GM23338 (cell line): ENCODE results near the gene LY6G6D. TPM values are rescaled to one million over a fixed set of nuclear protein-coding genes. Genes with fewer than 3 reads are reported as not detected.

ENCODE experiments used
- ATAC-seq: fragments of 200-7000 bp; cut with Tn5 transposase; 3 replicates; pipeline ENCODE4 v1.9.1; 2020
- DNase-seq: peaks from one replicate; pipeline ENCODE4 v3.0.0-alpha.2; 2015; ENCODE audit warnings: low spot score
- H2AFZ ChIP-seq: fragments of 200-600 bp; sonication (generic); 2 replicates; pipeline ENCODE4 v1.8.0; 2016; ENCODE audit warnings: antibody characterized with exemption, mild to moderate bottlenecking, moderate library complexity
- H3F3A ChIP-seq: fragments of 200-600 bp; sonication (generic); replicated peaks from 2 replicates; pipeline ENCODE4 v1.8.0; 2017; ENCODE audit warnings: antibody characterized with exemption, mixed run types, low read depth
- H3K27ac ChIP-seq: fragments of 200-600 bp; sonication (generic); 2 replicates; pipeline ENCODE4 v1.6.1; 2016; ENCODE audit warnings: low read depth
- H3K27me3 ChIP-seq: fragments of 200-600 bp; sonication (generic); 2 replicates; pipeline ENCODE4 v1.8.0; 2016; ENCODE audit warnings: mild to moderate bottlenecking, mixed run types, moderate library complexity; ENCODE audit not compliant: insufficient read depth
- H3K36me3 ChIP-seq: fragments of 200-600 bp; sonication (generic); 2 replicates; pipeline ENCODE4 v1.8.0; 2016; ENCODE audit warnings: mild to moderate bottlenecking; ENCODE audit not compliant: insufficient read depth
- H3K4me1 ChIP-seq: fragments of 200-600 bp; sonication (generic); 2 replicates; pipeline ENCODE4 v1.8.0; 2016; ENCODE audit warnings: mild to moderate bottlenecking, moderate library complexity; ENCODE audit not compliant: insufficient read depth
- H3K4me2 ChIP-seq: fragments of 200-600 bp; sonication (generic); 2 replicates; pipeline ENCODE4 v1.7.1; 2017; ENCODE audit warnings: mixed run types
- H3K4me3 ChIP-seq: fragments of 200-600 bp; sonication (generic); 2 replicates; pipeline ENCODE4 v1.6.1; 2016; ENCODE audit warnings: mixed run types
- H3K79me2 ChIP-seq: fragments of 200-600 bp; sonication (generic); replicated peaks from 2 replicates; pipeline ENCODE4 v1.8.0; 2017; ENCODE audit warnings: mild to moderate bottlenecking; ENCODE audit not compliant: insufficient read depth
- H3K9me2 ChIP-seq: fragments of 200-600 bp; sonication (generic); 2 replicates; pipeline ENCODE4 v1.8.0; 2017; ENCODE audit not compliant: insufficient read depth
- H4K20me1 ChIP-seq: fragments of 200-600 bp; sonication (generic); replicated peaks from 2 replicates; pipeline ENCODE4 v1.8.0; 2017; ENCODE audit warnings: mild to moderate bottlenecking; ENCODE audit not compliant: insufficient read depth
- H3K27ac Mint-ChIP-seq: 2 replicates; pipeline ENCODE4 v1.8.0; 2020; ENCODE audit warnings: inconsistent platforms, mild to moderate bottlenecking, moderate library complexity, mixed read lengths
- H3K27me3 Mint-ChIP-seq: 3 replicates; pipeline ENCODE4 v1.8.0; 2022; ENCODE audit warnings: low read depth, mild to moderate bottlenecking, moderate library complexity, mixed read lengths, inconsistent platforms; ENCODE audit not compliant: insufficient read depth, poor library complexity
- H3K36me3 Mint-ChIP-seq: 3 replicates; pipeline ENCODE4 v1.8.0; 2021; ENCODE audit warnings: low read depth, mild to moderate bottlenecking, inconsistent platforms, moderate library complexity, mixed read lengths
- H3K4me1 Mint-ChIP-seq: 3 replicates; pipeline ENCODE4 v1.8.0; 2020; ENCODE audit warnings: mild to moderate bottlenecking, inconsistent platforms, mixed read lengths
- H3K4me3 Mint-ChIP-seq: 3 replicates; pipeline ENCODE4 v1.8.0; 2021; ENCODE audit warnings: moderate library complexity, mild to moderate bottlenecking, inconsistent platforms, mixed read lengths
- H3K9me3 Mint-ChIP-seq: 3 replicates; pipeline ENCODE4 v1.8.0; 2020; ENCODE audit warnings: moderate library complexity, mild to moderate bottlenecking, inconsistent platforms, mixed read lengths
- CREB1 ChIP-seq: fragments of 250-450 bp; sonication (Bioruptor Pico); IDR thresholded peaks from 2 replicates; pipeline ENCODE4 v1.5.0; 2020; ENCODE audit warnings: low read depth, mild to moderate bottlenecking, moderate library complexity
- CTCF ChIP-seq, 2 experiments: fragments of 200-600 bp in 1 of 2; sonication (generic) in 1 of 2; conservative IDR thresholded peaks; 2 replicates each; pipeline versions ENCODE4 v1.5.1 to v1.6.1; 2016 to 2017; ENCODE audit warnings: antibody characterized with exemption in 2 of 2, low read depth in 2 of 2, mild to moderate bottlenecking in 2 of 2, moderate library complexity in 1 of 2
- ETS1 ChIP-seq: IDR thresholded peaks from 2 replicates; pipeline ENCODE4 v1.6.1; 2016; ENCODE audit warnings: antibody characterized with exemption
- EZH2 ChIP-seq: fragments of 200-600 bp; sonication (generic); IDR thresholded peaks from one replicate; pipeline ENCODE4 v1.8.0; 2017; ENCODE audit warnings: antibody characterized with exemption, mild to moderate bottlenecking, low read depth; ENCODE audit not compliant: unreplicated experiment
- EZH2phosphoT487 ChIP-seq: fragments of 200-600 bp; sonication (generic); IDR thresholded peaks from one replicate; pipeline ENCODE4 v1.8.1; 2018; ENCODE audit warnings: antibody characterized with exemption; ENCODE audit not compliant: unreplicated experiment
- POLR2AphosphoS5 ChIP-seq: IDR thresholded peaks from 2 replicates; pipeline ENCODE4 v1.6.1; 2016; ENCODE audit warnings: antibody characterized with exemption, low read depth
- STAT1 ChIP-seq: IDR thresholded peaks from one replicate; pipeline ENCODE4 v1.6.1; 2016; ENCODE audit warnings: antibody characterized with exemption; ENCODE audit not compliant: unreplicated experiment
- ZNF114 ChIP-seq: fragments of 250-450 bp; sonication (Bioruptor Pico); IDR thresholded peaks from 2 replicates; pipeline ENCODE4 v1.5.0; 2020; ENCODE audit warnings: mild to moderate bottlenecking, moderate library complexity
- ZNF462 ChIP-seq: fragments of 250-450 bp; sonication (Bioruptor Pico); IDR thresholded peaks from 2 replicates; pipeline ENCODE4 v1.5.0; 2020; ENCODE audit warnings: mild to moderate bottlenecking, moderate library complexity
- polyA plus RNA-seq: library from polyadenylated mRNA; unstranded; fragments of >200 nt; fragmentation: Nextera tagmentation; extraction: Ambion mirVana; gene quantifications from 2 replicates; pipeline ENCODE4 v1.2.1, GENCODE V29; 2016
- total RNA-seq: library from RNA; depleted of rRNA; stranded (reverse); fragments of >200 nt; shearing (Covaris generic); gene quantifications from 2 replicates; pipeline ENCODE4 v1.2.3, GENCODE V29; 2014

LY6G6D gene
- total and polyA plus RNA-seq, 2 experiments from 2014 or later: not detected

- Histone ChIP-seq H3K4me3 (peak overlapping the region; percentile 60), H3K27ac (0 out of 2 replicates have a peak overlapping the region, but pooled peaks have one; percentile 14), H3F3A (0 out of 2 replicates have a peak, but pooled peaks cover 2% of the 10 kb centered on the region), H4K20me1 (no peaks in the 10 kb centered on the region), H3K27me3 (no peaks in the 10 kb centered on the region), H3K36me3 (no peaks in the 10 kb centered on the region), H3K9me2 (no peaks in the 10 kb centered on the region), H2AFZ (peak overlapping the region; percentile 90), H3K4me2 (peak overlapping the region; percentile 86), H3K4me1 (peaks cover 14% of the 10 kb centered on the region), H3K79me2 (no peaks in the 10 kb centered on the region)
- H3K27ac Mint-ChIP-seq: no peak overlapping the region
- H3K36me3 Mint-ChIP-seq: peaks cover 6% of the 10 kb centered on the region
- H3K9me3 Mint-ChIP-seq: no peaks in the 10 kb centered on the region; the same call in 2 of the 3 replicates
- peaks cover 15% of the 10 kb centered on the region for H3K27me3 Mint-ChIP-seq
- peaks cover 24% of the 10 kb centered on the region for H3K4me1 Mint-ChIP-seq
- peak; percentile 81 for DNase-seq
- peak; percentile 51 for TF ChIP-seq POLR2AphosphoS5
- no peak for TF ChIP-seq ZNF114 (CRISPR knock-in tag)
- peak in 1 of 2 experiments; percentile 12; a peak in 1 of 4 replicates for TF ChIP-seq CTCF (conservative IDR thresholded peaks at IDR 0.05; ENCODE audit: low read depth in 2 of 2)
- peak; percentile 92 for ATAC-seq
- H3K4me3 Mint-ChIP-seq: peak overlapping the region; percentile 58
These were observed 51.0 kb downstream of the LY6G6D start for GRCh38 chr6:31765910-31766794.

- no peak for ATAC-seq
- no peak overlapping the region for H3K4me3 ChIP-seq
- no peak overlapping the region for H3K27ac ChIP-seq
- no peak overlapping the region for H3K4me2 ChIP-seq
- no peak for DNase-seq
- H3K9me3 Mint-ChIP-seq: no peaks in the 10 kb centered on the region; the same call in 2 of the 3 replicates
- H3K4me3 Mint-ChIP-seq: no peak overlapping the region
- 0 out of 2 replicates have a peak, but pooled peaks cover 2% of the 10 kb centered on the region for H3F3A ChIP-seq
- peaks cover 17% of the 10 kb centered on the region for H3K27me3 Mint-ChIP-seq
- H3K9me2 ChIP-seq: no peaks in the 10 kb centered on the region
- no peak overlapping the region for H2AFZ ChIP-seq
- peaks cover 14% of the 10 kb centered on the region for H3K4me1 ChIP-seq
- H3K27me3 ChIP-seq: no peaks in the 10 kb centered on the region
- no peaks in the 10 kb centered on the region for H3K79me2 ChIP-seq
- no peak overlapping the region for H3K27ac Mint-ChIP-seq
- H3K36me3 ChIP-seq: no peaks in the 10 kb centered on the region
- peaks cover 4% of the 10 kb centered on the region for H3K36me3 Mint-ChIP-seq
- TF ChIP-seq POLR2AphosphoS5: no peak
- no peak for TF ChIP-seq EZH2
- no peak for TF ChIP-seq ETS1
- TF ChIP-seq EZH2phosphoT487: no peak
- TF ChIP-seq CREB1: no peak
- no peak for TF ChIP-seq ZNF462
- TF ChIP-seq STAT1: no peak
- H4K20me1 ChIP-seq: no peaks in the 10 kb centered on the region
- H3K4me1 Mint-ChIP-seq: peaks cover 24% of the 10 kb centered on the region
These were observed 52.0 kb downstream of the LY6G6D start for GRCh38 chr6:31767096-31767645.
